GM12892 (cell line): ENCODE results near the gene OR8S1.

ENCODE experiments used
- DNase-seq: peaks from one replicate; pipeline ENCODE4 v3.0.0; 2011; ENCODE audit not compliant: insufficient read length
- FAIRE-seq: peaks from 2 replicates; lab custom pipeline; 2011; peaks lifted over from hg19 to GRCh38; lab: Jason Lieb, UNC
- POLR2A ChIP-seq: IDR thresholded peaks from 2 replicates; pipeline ENCODE4 v1.6.1; 2011; ENCODE audit warnings: low read depth, low read length, control low read depth
- POLR2AphosphoS5 ChIP-seq: IDR thresholded peaks from 2 replicates; pipeline ENCODE4 v1.6.1; 2011; ENCODE audit warnings: low read depth, low read length, control low read depth
- TAF1 ChIP-seq: IDR thresholded peaks from 2 replicates; pipeline ENCODE4 v1.6.1; 2011; ENCODE audit warnings: low read depth, mild to moderate bottlenecking, control low read depth, low read length, borderline replicate concordance

Gene OR8S1

DNA sequence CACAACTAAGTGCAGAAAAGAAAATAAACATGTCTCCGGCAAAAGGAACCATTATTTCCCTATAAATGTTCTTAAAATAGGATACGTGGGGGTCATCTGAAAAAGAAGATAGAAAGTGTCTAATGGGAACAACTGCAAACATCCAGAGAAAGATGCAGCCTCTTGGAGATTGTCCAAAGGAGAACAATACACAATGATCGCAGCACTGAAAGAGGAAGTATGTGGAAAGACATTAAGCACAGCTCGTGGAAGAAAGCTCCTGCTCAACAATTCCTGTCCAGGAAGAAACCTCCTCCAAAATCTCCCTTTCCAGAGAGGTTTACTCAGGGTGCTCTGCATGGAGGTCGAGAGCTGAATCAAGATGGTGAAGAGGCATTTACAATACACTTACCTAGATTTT lies 46.9 kb downstream of the OR8S1 start:
- DNase-seq (no peak), FAIRE-seq (no peak)
- TF ChIP-seq POLR2AphosphoS5 (no peak), POLR2A (no peak), TAF1 (no peak)
